ENCODE data around the gene HOXA4.

DNA sequence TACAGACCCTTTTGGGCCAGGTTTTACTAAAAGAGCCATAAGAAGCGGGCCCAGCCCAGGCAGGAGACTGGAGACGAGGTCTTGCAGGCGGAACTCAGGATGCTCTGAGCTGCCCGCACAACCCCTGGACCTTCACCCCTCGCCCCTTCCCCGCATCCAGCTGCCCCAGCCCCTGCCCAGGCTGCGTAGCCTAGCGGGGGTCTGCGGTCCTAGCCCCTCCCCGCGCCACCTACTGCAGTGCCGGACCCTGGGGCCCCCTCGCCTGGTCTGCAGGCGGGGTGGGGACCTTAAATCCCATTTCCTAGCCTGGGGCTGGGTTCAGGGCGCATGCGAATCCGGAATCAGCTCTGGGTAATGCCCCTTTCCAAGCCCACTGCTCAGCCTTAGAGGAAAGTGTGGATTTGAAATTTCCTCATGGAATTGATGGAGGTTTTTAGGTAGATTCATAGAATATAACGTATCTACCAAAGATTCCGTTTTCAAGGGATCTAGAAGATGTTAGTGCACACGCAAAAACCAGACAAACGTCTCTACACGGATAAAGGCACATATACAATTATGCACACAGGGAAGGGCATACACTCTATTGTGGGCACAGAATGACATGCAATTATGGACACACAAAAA is 22.4 kb upstream of the HOXA4 start:
- TF ChIP-seq, protein P1, sequence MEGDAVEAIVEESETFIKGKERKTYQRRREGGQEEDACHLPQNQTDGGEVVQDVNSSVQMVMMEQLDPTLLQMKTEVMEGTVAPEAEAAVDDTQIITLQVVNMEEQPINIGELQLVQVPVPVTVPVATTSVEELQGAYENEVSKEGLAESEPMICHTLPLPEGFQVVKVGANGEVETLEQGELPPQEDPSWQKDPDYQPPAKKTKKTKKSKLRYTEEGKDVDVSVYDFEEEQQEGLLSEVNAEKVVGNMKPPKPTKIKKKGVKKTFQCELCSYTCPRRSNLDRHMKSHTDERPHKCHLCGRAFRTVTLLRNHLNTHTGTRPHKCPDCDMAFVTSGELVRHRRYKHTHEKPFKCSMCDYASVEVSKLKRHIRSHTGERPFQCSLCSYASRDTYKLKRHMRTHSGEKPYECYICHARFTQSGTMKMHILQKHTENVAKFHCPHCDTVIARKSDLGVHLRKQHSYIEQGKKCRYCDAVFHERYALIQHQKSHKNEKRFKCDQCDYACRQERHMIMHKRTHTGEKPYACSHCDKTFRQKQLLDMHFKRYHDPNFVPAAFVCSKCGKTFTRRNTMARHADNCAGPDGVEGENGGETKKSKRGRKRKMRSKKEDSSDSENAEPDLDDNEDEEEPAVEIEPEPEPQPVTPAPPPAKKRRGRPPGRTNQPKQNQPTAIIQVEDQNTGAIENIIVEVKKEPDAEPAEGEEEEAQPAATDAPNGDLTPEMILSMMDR (IDR thresholded peaks at IDR 0.05) = no peak
- TF ChIP-seq, protein P2, sequence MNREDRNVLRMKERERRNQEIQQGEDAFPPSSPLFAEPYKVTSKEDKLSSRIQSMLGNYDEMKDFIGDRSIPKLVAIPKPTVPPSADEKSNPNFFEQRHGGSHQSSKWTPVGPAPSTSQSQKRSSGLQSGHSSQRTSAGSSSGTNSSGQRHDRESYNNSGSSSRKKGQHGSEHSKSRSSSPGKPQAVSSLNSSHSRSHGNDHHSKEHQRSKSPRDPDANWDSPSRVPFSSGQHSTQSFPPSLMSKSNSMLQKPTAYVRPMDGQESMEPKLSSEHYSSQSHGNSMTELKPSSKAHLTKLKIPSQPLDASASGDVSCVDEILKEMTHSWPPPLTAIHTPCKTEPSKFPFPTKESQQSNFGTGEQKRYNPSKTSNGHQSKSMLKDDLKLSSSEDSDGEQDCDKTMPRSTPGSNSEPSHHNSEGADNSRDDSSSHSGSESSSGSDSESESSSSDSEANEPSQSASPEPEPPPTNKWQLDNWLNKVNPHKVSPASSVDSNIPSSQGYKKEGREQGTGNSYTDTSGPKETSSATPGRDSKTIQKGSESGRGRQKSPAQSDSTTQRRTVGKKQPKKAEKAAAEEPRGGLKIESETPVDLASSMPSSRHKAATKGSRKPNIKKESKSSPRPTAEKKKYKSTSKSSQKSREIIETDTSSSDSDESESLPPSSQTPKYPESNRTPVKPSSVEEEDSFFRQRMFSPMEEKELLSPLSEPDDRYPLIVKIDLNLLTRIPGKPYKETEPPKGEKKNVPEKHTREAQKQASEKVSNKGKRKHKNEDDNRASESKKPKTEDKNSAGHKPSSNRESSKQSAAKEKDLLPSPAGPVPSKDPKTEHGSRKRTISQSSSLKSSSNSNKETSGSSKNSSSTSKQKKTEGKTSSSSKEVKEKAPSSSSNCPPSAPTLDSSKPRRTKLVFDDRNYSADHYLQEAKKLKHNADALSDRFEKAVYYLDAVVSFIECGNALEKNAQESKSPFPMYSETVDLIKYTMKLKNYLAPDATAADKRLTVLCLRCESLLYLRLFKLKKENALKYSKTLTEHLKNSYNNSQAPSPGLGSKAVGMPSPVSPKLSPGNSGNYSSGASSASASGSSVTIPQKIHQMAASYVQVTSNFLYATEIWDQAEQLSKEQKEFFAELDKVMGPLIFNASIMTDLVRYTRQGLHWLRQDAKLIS (CRISPR knock-in tag; IDR thresholded peaks at IDR 0.05; ENCODE audit: borderline replicate concordance) = no peak
- TF ChIP-seq SMAD4 (CRISPR knock-in tag; IDR thresholded peaks at IDR 0.05) = no peak
- TF ChIP-seq, protein P3, sequence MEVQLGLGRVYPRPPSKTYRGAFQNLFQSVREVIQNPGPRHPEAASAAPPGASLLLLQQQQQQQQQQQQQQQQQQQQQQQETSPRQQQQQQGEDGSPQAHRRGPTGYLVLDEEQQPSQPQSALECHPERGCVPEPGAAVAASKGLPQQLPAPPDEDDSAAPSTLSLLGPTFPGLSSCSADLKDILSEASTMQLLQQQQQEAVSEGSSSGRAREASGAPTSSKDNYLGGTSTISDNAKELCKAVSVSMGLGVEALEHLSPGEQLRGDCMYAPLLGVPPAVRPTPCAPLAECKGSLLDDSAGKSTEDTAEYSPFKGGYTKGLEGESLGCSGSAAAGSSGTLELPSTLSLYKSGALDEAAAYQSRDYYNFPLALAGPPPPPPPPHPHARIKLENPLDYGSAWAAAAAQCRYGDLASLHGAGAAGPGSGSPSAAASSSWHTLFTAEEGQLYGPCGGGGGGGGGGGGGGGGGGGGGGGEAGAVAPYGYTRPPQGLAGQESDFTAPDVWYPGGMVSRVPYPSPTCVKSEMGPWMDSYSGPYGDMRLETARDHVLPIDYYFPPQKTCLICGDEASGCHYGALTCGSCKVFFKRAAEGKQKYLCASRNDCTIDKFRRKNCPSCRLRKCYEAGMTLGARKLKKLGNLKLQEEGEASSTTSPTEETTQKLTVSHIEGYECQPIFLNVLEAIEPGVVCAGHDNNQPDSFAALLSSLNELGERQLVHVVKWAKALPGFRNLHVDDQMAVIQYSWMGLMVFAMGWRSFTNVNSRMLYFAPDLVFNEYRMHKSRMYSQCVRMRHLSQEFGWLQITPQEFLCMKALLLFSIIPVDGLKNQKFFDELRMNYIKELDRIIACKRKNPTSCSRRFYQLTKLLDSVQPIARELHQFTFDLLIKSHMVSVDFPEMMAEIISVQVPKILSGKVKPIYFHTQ (CRISPR knock-in tag; IDR thresholded peaks at IDR 0.05) = no peak
- TF ChIP-seq, protein P4, sequence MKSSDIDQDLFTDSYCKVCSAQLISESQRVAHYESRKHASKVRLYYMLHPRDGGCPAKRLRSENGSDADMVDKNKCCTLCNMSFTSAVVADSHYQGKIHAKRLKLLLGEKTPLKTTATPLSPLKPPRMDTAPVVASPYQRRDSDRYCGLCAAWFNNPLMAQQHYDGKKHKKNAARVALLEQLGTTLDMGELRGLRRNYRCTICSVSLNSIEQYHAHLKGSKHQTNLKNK (CRISPR knock-in tag; IDR thresholded peaks at IDR 0.05) = no peak
- TF ChIP-seq, protein P5, sequence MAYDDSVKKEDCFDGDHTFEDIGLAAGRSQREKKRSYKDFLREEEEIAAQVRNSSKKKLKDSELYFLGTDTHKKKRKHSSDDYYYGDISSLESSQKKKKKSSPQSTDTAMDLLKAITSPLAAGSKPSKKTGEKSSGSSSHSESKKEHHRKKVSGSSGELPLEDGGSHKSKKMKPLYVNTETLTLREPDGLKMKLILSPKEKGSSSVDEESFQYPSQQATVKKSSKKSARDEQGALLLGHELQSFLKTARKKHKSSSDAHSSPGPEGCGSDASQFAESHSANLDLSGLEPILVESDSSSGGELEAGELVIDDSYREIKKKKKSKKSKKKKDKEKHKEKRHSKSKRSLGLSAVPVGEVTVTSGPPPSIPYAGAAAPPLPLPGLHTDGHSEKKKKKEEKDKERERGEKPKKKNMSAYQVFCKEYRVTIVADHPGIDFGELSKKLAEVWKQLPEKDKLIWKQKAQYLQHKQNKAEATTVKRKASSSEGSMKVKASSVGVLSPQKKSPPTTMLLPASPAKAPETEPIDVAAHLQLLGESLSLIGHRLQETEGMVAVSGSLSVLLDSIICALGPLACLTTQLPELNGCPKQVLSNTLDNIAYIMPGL (CRISPR knock-in tag; IDR thresholded peaks at IDR 0.05) = no peak
- TF ChIP-seq, protein P6, sequence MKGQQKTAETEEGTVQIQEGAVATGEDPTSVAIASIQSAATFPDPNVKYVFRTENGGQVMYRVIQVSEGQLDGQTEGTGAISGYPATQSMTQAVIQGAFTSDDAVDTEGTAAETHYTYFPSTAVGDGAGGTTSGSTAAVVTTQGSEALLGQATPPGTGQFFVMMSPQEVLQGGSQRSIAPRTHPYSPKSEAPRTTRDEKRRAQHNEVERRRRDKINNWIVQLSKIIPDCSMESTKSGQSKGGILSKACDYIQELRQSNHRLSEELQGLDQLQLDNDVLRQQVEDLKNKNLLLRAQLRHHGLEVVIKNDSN (CRISPR knock-in tag; IDR thresholded peaks at IDR 0.05) = no peak
- TF ChIP-seq, protein P7, sequence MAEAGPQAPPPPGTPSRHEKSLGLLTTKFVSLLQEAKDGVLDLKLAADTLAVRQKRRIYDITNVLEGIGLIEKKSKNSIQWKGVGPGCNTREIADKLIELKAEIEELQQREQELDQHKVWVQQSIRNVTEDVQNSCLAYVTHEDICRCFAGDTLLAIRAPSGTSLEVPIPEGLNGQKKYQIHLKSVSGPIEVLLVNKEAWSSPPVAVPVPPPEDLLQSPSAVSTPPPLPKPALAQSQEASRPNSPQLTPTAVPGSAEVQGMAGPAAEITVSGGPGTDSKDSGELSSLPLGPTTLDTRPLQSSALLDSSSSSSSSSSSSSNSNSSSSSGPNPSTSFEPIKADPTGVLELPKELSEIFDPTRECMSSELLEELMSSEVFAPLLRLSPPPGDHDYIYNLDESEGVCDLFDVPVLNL (CRISPR knock-in tag; IDR thresholded peaks at IDR 0.05; ENCODE audit: borderline replicate concordance, low read depth) = no peak

Data from WTC11 (cell line).